GM20431 (cell line): ENCODE measurements around the gene KLF11.
"Not testable (repeated sequence)": the region's sequence is repeated elsewhere in the genome, so short reads cannot be mapped to it uniquely, and the experiment has no call there.

ENCODE experiments used
- in situ Hi-C: fragments of 300-500 bp; cut with MseI, MboI; formaldehyde crosslinking; loops from one replicate; pipeline ENCODE4 v1.15.0; 2020; ENCODE audit warnings: low sequenced_read_pairs; ENCODE audit not compliant: unreplicated experiment

KLF11 gene

DNA sequence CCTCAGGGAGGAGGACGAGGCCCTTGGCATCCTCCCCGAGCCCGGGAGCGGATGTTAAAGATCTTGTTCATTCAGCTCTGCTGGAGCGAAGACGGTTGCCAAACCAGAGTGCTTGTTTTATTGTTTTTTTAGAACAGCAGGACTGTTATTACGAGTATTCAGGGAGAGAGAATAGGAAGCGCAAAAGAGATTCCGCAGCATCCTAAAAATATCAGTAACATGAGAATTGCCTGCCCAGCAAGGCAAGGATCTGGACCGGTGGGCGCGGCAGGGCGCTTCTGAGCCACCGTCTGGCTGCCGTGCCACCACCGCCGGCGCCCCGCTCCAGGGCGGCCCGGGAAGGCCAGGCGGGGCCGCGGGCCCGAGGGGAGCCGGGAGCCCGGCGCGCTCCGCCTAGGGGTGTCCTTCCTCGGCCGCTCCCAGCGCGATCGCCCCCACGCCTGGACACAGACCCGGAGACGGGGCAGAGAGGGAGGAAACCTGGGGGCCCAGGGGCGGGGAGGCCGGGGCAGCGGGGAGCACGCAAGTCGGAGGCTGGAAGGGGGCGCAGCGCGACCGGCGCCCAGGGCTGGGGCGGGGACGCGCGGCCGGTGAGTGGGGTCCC lies 36.0 kb downstream of the KLF11 start:
- in situ Hi-C loops, result no loop called here

DNA sequence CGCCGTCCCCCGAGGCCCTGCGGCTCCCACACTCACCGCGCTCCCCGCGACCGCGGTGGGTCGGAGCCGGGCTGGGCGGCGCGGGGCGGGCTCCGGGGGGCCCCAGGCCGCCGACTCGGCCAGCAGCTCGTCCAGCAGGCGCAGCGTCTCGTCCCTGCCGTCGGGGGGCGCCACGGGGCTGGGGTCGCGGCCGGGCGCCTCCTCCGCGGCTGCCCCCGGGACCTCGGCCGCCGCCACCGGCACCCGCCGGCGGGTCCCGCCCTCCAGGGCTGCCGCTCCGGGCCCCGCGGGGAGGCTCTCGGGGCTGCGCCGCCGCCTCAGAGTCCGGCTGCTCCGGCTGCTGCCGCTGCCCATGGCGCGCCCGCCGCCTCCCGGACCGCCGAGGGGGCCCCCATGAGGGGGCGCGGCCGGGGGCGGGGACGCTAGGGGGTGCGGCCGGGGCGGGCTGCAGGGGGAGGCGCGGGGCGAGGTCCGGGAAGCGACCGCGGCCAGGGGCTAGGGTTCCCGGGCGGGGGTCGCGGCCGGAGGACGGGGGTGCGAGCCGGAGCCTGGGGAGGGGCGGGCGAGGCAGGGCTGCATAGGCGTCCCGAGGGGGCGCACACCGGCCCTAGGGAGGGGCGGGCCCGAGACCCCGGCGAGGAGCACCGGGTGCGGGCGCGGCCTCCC lies 36.7 kb downstream of the KLF11 start, which contains the start of gene CYS1:
Gene CYS1, minus strand, starts transcription at position 542 of the 666 bp plus-strand sequence. Its CDS starts 188 bp downstream, at position 354.
- in situ Hi-C loops, result no loop called here

DNA sequence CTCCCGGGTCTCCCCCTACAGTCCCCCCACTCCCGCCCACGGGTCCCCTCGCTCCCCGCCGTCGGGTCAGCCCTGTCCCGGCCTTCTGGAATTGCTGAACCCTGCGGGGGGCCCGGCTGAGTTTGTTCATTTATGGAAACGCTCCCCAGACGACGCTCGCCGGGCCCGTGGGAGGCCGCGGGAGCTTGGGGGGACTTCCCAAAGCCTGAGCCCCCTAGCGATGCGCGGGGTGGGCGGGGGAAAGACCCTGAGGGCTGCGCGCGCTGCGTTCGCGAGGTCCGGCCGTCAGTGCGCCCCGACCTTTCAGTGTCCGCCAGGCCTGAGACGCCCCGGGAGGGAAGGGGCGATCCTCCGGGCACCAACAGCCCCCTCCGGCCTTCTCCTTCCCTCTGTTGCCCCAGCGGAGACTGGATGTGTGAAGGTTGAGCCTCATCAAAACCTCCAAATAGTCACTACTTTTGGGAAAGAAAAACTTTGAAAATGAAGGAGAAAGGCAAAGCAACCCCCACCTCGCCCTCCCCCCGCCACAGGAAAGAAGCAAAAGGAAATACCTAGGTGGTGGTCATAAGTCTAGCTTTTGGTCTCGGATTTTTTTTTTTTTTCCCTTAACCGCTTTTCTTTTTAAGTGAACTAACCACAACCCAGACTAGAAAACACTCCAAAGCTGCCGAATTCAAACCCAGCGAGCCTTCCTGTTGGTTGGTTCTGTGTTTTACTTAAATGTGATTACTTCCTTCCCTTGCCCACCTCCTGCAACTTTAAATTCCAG lies 37.4 kb downstream of the KLF11 start:
- in situ Hi-C loops, result no loop called here

DNA sequence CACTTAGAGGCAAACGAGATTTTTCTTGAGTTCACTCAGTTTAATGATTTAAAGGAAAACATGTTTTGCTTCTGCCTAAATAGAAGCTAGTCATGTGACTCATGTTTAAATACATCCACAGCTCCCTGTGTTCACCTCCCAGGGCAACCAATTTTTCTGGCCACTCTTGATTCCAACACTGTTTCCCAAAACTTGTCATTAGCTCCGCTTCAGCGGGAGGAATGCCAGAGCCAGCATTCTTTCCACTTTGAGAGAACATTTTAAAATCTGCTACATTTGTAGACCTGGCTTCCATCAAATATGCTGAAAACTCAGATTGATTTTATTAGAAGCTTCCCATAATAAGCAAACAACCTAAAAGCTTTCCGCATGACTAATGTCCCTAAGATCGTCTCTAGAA lies 39.7 kb downstream of the KLF11 start:
- in situ Hi-C loops, result no loop called here

DNA sequence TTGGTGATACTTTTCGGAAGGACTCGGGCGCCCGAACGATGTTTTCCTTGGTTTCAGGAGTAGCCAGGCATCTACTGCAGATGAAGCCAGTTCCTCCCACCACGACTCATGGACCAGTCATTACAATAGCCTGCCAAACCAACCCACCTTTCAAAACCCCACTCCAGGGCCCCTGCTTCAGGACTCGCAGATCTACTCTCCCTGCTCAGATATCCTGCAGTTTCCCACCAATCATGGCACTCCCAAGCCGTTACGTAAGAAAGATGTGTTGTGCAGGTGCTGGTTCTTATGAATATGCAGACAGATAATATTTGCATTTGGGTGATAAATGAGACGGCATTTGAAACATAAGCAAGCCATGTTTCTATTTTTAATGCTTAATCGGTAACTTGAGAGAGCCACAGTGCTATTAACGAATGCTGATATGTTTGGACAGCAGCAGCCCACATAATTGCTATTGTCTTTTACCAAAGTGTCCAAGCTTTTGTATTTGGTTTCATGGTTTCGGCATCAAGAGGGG lies 40.4 kb downstream of the KLF11 start:
- in situ Hi-C loops, result no loop called here

DNA sequence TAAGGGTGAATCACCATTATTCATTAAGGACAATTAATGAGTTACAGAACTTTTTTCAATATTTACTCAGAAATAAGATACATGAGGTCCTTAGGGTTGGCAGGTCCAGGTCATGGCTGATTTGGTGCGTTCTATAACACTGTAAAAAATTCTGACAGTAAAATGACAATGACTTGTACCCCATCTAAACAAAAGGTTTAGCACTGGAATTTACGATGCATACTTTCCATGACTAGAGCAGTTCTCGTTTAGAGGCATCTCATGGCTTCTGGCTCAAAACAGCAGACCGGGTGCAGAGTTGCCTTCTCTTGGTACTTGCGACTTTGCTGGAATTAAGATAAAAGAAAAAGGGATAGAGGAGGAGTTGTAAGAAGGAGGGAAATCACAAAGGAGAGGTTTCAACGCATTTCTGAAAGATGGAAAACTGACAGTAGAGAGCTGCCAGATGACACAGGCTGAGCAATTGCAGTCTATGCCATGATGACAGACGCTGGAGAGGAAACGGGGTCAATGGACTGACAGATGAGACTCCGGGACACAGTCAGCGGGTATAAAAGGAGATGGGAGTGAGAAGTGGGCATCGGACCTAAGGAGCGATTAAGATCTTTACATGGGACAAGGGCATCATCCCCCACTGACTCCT lies 41.0 kb downstream of the KLF11 start:
- in situ Hi-C loops, result no loop called here

DNA sequence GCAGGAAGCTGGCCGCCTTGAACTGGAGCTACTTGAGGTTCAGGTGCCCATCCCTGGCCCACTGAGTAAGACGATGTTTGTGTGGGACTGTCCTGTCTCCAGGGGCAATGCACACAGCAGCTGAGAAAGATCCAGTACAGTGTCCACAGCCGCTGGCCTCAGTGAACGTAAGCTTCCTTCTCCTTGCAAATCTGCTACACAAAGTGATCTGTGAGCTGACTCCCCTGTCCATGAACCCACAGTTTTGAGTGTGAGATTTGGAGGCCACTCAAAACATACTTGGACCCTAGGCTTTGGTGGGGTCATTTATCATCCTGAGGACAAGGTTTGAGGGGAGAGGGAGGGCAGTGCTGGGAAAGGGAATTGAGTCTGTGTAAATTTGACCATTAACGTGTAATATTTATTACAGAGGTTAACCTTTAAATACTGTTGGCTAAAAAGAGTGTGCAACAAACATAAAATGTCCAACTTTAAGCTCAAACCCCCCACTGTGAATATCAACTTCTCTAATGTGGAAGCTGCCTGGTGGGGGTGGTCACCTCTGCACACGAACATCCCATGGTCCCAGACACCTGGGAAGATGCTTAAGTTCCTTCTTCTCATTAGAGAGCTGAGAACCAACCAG lies 41.8 kb downstream of the KLF11 start:
- in situ Hi-C loops, result no loop called here

DNA sequence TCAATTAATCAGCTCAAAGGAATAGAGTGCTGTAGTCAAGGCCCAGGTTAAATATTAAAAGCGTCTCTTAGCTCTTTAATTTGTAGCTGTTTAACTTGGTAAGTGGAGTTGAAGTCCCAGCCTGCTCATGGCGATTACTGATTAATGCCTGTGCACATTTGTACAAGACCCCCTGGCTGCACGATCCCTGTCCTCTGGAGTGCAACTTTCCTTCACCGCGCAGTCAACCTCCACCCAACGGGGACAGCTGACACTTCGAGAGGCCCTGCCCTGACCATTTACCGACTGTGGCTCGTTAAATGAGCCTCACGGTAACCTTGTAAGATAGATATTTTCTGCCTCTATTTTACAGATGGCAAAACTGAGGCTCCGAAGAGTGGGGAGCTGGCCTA lies 42.3 kb downstream of the KLF11 start:
- in situ Hi-C loops, result no loop called here

DNA sequence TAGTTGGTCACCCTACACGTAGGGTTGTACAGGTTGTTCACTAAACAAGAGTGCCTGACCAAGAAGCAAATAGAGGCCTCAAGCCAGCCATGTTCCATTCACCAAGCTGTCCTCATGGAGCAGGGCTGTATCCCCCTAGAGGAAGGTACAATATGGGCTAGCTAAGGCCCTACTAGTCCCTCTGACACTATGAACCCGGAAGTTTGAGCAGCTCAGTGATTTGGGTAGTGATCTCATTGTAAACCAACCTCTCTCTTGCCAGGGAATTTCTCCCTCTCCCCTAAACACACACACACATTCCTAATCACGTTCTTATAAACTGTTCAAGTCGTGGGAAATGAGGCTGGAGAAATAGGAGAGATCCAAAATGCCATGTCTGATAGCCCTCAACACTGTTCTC lies 43.6 kb downstream of the KLF11 start:
- in situ Hi-C loops, result no loop called here

DNA sequence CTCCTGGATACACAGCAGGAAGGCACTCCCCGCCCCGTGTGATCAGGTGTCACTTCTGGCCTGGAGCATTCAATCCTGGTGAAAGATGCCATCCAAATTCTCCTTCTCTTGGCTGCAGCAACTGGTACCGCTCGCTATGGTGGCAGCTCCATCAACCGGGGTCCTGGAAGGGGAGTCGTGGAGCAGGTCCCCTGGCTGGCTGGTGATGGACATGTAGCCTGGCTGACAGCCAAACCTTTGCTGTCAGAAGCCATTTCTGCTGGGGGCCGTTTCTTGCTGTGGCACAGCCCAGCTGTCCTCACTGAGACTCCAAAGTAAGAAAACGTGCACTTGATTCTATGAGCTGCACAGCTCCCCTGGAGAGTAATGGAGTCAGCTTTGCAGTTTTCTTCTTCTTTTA lies 44.0 kb downstream of the KLF11 start:
- in situ Hi-C loops, result no loop called here

DNA sequence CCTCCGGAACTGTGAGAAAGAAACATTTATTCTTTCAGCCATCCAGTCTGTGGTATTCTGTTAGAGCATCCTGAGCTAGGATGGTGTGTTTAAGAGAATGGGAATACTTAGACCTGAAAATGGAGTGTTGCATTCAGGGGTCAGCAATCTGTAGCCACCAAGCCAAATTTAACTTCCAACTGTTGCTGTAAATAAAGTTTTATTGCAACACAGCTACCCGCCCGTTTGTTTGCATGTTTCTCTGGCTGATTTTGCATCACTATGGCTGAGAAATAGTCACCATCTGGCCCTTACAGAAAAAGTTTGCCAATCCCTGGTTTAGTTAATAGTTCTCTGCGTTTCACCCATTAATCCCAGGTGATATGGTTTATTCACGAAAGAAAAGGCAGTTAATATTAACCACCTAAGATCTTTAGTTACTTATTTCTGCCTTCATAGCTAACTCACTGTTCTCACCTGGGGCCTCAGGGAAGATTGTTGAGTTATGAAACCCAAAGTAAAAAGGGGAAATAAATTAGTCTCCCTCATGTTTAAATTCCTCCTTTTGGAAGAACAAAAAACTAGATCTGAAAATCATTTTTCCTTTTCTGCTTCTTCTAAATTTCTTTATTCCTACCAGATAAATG lies 46.3 kb downstream of the KLF11 start:
- in situ Hi-C loops, result no loop called here

DNA sequence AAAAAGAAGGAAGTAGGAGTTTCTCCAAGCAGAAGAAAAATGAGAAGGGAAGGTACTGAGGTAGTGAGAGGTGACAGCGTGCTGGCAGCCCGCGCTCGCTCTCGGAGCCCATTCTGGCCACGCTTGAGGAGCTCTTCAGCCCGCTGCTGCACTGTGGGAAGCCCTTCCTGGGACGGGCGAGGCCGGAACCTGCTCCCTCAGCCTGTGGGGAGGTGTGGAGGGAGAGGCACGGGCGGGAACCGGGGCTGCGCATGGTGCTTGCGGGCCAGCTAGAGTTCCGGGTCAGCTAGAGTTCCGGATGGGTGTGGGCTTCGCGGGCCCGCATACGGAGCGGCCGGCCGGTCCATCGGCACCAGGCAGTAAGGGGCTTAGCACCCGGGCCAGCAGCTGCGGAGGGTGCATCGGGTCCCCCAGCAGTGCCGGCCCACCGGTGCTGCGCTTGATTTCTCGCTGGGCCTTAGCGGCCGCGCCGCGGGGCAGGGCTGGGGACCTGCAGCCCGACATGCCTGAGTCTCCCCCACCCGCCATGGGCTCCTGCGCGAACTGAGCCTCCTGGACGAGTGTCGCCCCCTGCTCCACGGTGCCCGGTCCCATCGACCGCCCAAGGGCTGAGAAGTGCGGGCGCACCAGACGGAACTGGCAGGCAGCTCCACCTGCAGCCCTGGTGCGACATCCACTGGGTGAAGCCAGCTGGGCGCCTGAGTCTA lies 48.0 kb downstream of the KLF11 start:
- in situ Hi-C loops, result no loop called here

DNA sequence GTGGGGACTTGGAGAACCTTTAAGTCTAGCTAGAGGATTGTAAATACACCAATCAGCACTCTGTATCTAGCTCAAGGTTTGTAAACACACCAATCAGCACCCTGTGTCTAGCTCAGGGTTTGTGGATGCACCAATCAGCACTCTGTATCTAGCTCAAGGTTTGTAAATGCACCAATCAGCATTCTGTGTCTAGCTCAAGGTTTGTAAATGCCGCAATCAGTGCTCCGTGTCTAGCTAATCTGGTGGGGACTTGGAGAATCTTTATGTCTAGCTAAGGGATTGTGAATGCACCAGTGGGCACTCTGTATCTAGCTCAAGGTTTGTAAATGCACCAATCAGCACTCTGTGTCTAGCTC lies 48.5 kb downstream of the KLF11 start:
- in situ Hi-C loops, result not testable (repeated sequence)

DNA sequence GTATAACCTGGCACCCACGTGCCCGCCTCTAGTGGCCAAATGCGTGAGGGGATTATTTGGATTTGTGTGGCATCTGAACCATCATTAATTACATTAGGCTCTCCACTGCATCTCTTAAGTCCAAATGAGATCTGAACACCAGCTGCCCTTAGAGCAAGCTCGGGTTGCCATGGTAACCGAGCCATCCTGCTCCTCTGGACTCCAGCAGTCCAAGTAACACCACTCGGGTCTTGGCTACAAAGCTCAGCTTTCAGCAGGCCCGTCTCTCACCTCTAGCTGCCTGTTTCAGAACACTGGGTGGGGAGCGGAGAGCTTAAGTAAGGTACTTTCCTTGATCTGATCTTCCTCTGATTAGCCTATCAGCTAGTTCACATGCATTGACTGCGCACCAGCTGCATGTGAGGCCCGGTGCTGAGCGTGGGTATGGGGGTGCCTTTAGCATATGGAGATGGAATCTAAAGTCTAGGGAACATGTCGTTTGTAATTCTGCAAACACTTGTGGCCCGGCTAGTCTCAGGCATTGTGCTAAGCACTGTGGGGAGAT lies 51.0 kb downstream of the KLF11 start:
- in situ Hi-C loops, result no loop called here

DNA sequence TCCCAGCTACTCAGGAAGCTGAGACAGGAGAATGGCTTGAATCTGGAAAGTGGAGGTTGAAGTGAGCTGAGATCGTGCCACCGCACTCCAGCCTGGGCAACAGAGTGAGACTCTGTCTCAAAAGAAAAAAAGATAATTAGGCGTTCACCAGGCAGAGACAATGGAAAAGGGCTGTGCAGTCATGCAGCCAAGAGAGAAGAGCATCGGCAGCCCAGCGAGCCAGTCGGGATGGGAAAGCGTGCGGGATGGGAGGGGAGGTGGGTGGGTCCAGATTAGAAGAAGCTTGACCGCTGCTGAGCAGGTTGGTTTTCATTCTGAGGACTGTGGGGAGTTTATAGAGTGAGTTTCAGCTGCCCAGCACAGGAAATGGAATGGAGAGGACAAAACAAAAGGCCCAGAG lies 51.8 kb downstream of the KLF11 start:
- in situ Hi-C loops, result no loop called here

DNA sequence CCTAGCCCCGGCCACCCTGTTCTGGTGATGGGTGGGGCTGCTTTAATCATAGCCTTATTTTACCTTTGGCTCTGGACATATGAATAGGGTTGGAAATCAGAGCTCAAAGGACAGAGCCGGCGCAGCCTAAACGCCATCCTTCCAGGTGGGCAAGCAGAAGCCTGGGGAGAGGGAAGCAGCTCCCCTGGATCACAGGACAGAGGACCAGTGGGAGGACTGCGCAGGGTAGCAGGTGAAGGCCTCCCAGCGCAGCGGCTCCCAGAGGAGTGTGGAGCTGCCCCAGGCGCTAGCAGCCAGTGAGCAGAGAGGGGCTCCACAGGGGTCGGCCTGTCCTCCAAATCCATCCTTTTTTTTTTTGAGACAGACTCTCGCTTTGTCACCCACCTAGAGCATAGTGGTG lies 53.3 kb downstream of the KLF11 start:
- in situ Hi-C loops, result no loop called here

DNA sequence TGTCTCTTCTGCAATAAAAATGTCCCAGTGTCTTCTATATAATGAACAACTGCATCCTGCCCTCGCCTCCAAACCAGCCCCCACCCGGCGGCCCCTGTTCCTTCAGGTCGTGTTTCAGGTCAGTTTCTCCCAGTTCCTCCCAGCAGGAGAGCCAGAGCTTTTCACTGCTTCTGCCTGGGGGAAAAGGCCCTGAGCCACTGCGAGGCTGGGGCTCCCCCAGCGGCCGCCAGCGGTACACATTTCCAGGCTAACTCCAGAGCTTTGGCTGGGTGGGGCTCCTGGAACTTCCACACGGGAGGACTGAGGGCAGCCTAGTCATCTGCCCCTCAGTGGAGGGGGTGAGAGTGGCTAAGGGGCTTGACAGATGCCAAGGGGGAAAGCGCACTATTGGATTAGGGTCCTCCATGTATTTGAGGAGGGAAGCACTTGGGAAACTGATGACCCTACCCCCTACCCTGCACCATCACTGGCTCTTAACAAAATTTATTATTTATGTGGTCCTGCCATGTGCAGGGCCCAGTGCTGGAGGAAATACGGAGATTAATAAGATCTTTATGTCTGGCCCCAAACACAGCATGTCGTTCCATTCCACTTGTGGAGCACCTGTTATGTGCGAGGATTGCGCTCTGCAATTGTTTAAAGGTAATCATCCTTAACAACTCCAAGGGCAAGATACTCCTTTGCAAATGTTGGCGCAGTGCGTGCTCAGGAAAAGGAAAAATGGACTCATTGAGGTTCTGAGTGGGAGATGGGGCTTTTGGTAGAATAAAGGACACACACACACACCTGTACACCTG lies 54.2 kb downstream of the KLF11 start:
- in situ Hi-C loops, result no loop called here

DNA sequence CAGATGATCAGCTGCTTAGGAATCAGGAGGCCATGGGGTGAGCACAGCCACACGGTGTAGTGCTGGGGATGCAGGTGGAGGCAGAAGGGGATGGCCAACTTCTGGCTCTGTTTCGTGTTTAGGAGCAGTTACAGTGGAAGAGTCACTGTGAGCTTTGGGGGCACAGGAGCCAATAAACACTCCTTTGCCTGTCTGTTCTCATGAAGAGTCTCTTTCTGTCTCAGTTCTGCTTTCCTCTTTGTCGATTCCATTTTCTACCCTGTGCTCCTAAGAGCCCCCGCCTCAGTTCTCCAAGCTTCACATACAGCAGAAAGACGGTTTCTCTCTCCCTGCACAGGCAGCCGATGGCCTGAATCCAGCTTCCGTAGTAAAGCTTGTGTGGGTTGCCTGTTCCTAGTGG lies 58.1 kb downstream of the KLF11 start:
- in situ Hi-C loops, result no loop called here
